ENCODE results near the gene PFN3.
"Not testable (repeated sequence)": the region's sequence is repeated elsewhere in the genome, so short reads cannot be mapped to it uniquely, and the experiment has no call there.

Gene PFN3

GRCh38 chr5:177361418-177362291 lies 38.8 kb downstream of the PFN3 start:
- Histone ChIP-seq H3K9ac (peak overlapping the region in 2 of 11 experiments; percentile 28 to 35; a peak in 2 of 22 replicates), H4K20me1 (peaks cover 0 to 59% (median 4%) of the 10 kb centered on the region in 11 experiments; a peak in 8 of 22 replicates), H3K4me3 (no peak overlapping the region; a peak in 1 of 20 replicates), H3K4me1 (peaks cover 68 to 93% (median 83%) of the 10 kb centered on the region in 10 experiments), H3K36me3 (peaks cover 0 to under 1% (median 0%) of the 10 kb centered on the region in 11 experiments; a peak in 1 of 22 replicates), H3K27ac (peak overlapping the region in 1 of 11 experiments; percentile 15; a peak in 2 of 22 replicates), H3K27me3 (no peaks in the 10 kb centered on the region), H3K4me2 (peak overlapping the region; percentile 76 to 98 (median 90)), H3K9me3 (replicated peaks in 1 of 11) (no peaks in the 10 kb centered on the region)
- no peak for TF ChIP-seq Cebpa-rat (IDR thresholded peaks at IDR 0.05)

- Histone ChIP-seq H3K4me1 (peaks cover 77 to 93% (median 85%) of the 10 kb centered on the region in 10 experiments), H4K20me1 (peaks cover 0 to 52% (median 4%) of the 10 kb centered on the region in 11 experiments; a peak in 8 of 22 replicates), H3K4me2 (peak overlapping the region in 10 of 11 experiments; percentile 5 to 98 (median 90); a peak in 14 of 22 replicates)
- not testable (repeated sequence) for H3K9ac ChIP-seq; H3K27me3 ChIP-seq; H3K36me3 ChIP-seq; H3K27ac ChIP-seq; H3K9me3 ChIP-seq (replicated peaks in 1 of 11); H3K4me3 ChIP-seq
Observed at GRCh38 chr5:177360740-177361139, 39.7 kb downstream of the PFN3 start.

GRCh38 chr5:177359860-177360259 lies 40.6 kb downstream of the PFN3 start:
- peaks cover 0 to 6% (median 0%) of the 10 kb centered on the region in 11 experiments; a peak in 2 of 22 replicates for H3K9me3 ChIP-seq (replicated peaks in 1 of 11)
- TF ChIP-seq Cebpa-rat (IDR thresholded peaks at IDR 0.05): no peak
- H3K9ac ChIP-seq: peak overlapping the region in 9 of 11 experiments; percentile 51 to 83 (median 78); a peak in 13 of 22 replicates
- H3K27me3 ChIP-seq: no peaks in the 10 kb centered on the region
- H4K20me1 ChIP-seq: peaks cover 0 to 49% (median 4%) of the 10 kb centered on the region in 11 experiments; a peak in 8 of 22 replicates
- peaks cover 86 to 97% (median 92%) of the 10 kb centered on the region in 10 experiments for H3K4me1 ChIP-seq
- peak overlapping the region in 4 of 11 experiments; percentile 78 to 85 (median 82); a peak in 5 of 22 replicates for H3K27ac ChIP-seq
- H3K36me3 ChIP-seq: no peaks in the 10 kb centered on the region
- no peak overlapping the region for H3K4me3 ChIP-seq
- peak overlapping the region; percentile 93 to 100 (median 99) for H3K4me2 ChIP-seq

GRCh38 chr5:177359451-177359851 lies 41.0 kb downstream of the PFN3 start:
- H3K4me2 ChIP-seq: peak overlapping the region; percentile 93 to 100 (median 99)
- peak overlapping the region in 5 of 11 experiments; percentile 78 to 85 (median 83); a peak in 9 of 22 replicates for H3K27ac ChIP-seq
- no peaks in the 10 kb centered on the region for H3K36me3 ChIP-seq
- peak overlapping the region in 5 of 10 experiments; percentile 60 to 81 (median 75); a peak in 5 of 20 replicates for H3K4me3 ChIP-seq
- peaks cover 89 to 97% (median 94%) of the 10 kb centered on the region in 10 experiments for H3K4me1 ChIP-seq
- peaks cover 0 to 6% (median 0%) of the 10 kb centered on the region in 11 experiments; a peak in 2 of 22 replicates for H3K9me3 ChIP-seq (replicated peaks in 1 of 11)
- peaks cover 0 to 45% (median 4%) of the 10 kb centered on the region in 11 experiments; a peak in 8 of 22 replicates for H4K20me1 ChIP-seq
- TF ChIP-seq Cebpa-rat (IDR thresholded peaks at IDR 0.05): no peak
- H3K27me3 ChIP-seq: no peaks in the 10 kb centered on the region
- peak overlapping the region; percentile 51 to 83 (median 78); a peak in 15 of 22 replicates for H3K9ac ChIP-seq

- H3K9ac ChIP-seq: peak overlapping the region; percentile 73 to 83 (median 80)
Observed at GRCh38 chr5:177358370-177358819, 42.1 kb downstream of the PFN3 start.

GRCh38 chr5:177357459-177358351 lies 42.8 kb downstream of the PFN3 start, which contains the start of gene RGS14:
RGS14 (plus strand) TSS chr5:177357924; CDS start chr5:177358025, 101 bp downstream.
- peak within 1 kb of the TSS; percentile 73 to 83 (median 80) for H3K9ac ChIP-seq
- peaks cover 0 to 28% (median 0%) of the 10 kb centered on the region in 11 experiments; a peak in 5 of 22 replicates for H4K20me1 ChIP-seq
- H3K36me3 ChIP-seq: no peaks in the 10 kb centered on the region
- peak within 1 kb of the TSS; percentile 46 to 88 (median 80); a peak in 21 of 22 replicates for H3K27ac ChIP-seq
- no peaks in the 10 kb centered on the region for H3K27me3 ChIP-seq
- H3K4me2 ChIP-seq: peak within 1 kb of the TSS; percentile 93 to 100 (median 99)
- H3K4me1 ChIP-seq: peaks cover 76 to 97% (median 87%) of the 10 kb centered on the region in 10 experiments
- TF ChIP-seq Cebpa-rat (IDR thresholded peaks at IDR 0.05): no peak
- peaks cover 0 to 6% (median 0%) of the 10 kb centered on the region in 11 experiments; a peak in 2 of 22 replicates for H3K9me3 ChIP-seq (replicated peaks in 1 of 11)
- peak within 1 kb of the TSS; percentile 60 to 81 (median 68) for H3K4me3 ChIP-seq

More at GRCh38 chr5:177358370-177358819, 42.1 kb downstream of the PFN3 start:
- peaks cover 0 to 34% (median 0%) of the 10 kb centered on the region in 11 experiments; a peak in 5 of 22 replicates for H4K20me1 ChIP-seq
- peak overlapping the region; percentile 93 to 100 (median 99) for H3K4me2 ChIP-seq
- H3K36me3 ChIP-seq: no peaks in the 10 kb centered on the region
- peak overlapping the region; percentile 46 to 88 (median 80); a peak in 21 of 22 replicates for H3K27ac ChIP-seq
- H3K27me3 ChIP-seq: no peaks in the 10 kb centered on the region
- H3K4me3 ChIP-seq: peak overlapping the region; percentile 60 to 81 (median 68)
- TF ChIP-seq Cebpa-rat (IDR thresholded peaks at IDR 0.05): no peak
- peaks cover 83 to 97% (median 88%) of the 10 kb centered on the region in 10 experiments for H3K4me1 ChIP-seq
- peaks cover 0 to 6% (median 0%) of the 10 kb centered on the region in 11 experiments; a peak in 2 of 22 replicates for H3K9me3 ChIP-seq (replicated peaks in 1 of 11)

- H3K9ac ChIP-seq: peak overlapping the region in 9 of 11 experiments; percentile 73 to 83 (median 80); a peak in 15 of 22 replicates
- peaks cover 0 to 22% (median 0%) of the 10 kb centered on the region in 11 experiments; a peak in 5 of 22 replicates for H4K20me1 ChIP-seq
- H3K36me3 ChIP-seq: no peaks in the 10 kb centered on the region
- peak overlapping the region; percentile 93 to 100 (median 99) for H3K4me2 ChIP-seq
- H3K4me1 ChIP-seq: peaks cover 74 to 97% (median 87%) of the 10 kb centered on the region in 10 experiments
- peak overlapping the region; percentile 60 to 81 (median 68); a peak in 18 of 20 replicates for H3K4me3 ChIP-seq
- TF ChIP-seq Cebpa-rat (IDR thresholded peaks at IDR 0.05): no peak
- no peaks in the 10 kb centered on the region for H3K27me3 ChIP-seq
- peaks cover 0 to 6% (median 0%) of the 10 kb centered on the region in 11 experiments; a peak in 2 of 22 replicates for H3K9me3 ChIP-seq (replicated peaks in 1 of 11)
- H3K27ac ChIP-seq: peak overlapping the region in 9 of 11 experiments; percentile 73 to 88 (median 81); a peak in 17 of 22 replicates
Observed at GRCh38 chr5:177357146-177357458, 43.4 kb downstream of the PFN3 start.
